DMS114 treated with DMSO at 0.1 percent for 48 hours (cell line): ENCODE measurements around the gene NOTCH2.

ENCODE experiments used
- DNase-seq: peaks from one replicate; lab custom pipeline; 2025; ENCODE audit not compliant: unreplicated experiment; lab: John Stamatoyannopoulos, UW

NOTCH2 gene

DNA sequence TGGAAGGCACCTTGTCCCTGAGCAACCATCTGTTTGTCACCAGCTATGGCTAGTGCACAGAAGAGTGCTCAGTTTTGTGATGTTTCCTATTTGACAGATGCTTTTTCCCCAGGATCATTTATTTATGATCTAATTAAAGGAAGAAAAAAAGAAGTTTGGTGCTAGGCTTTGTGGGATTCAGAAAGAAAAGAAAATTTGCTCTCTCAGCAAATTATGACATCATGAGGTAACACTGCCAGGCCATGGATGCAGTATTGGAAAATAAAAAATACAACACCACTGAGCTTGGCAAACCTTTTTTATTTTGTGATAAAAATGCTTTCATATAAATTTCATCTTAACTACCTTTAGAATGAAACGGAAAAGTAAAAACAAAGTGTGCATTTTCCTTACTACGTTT, 157.7 kb downstream of the NOTCH2 start:
- DNase-seq: no peak

DNA sequence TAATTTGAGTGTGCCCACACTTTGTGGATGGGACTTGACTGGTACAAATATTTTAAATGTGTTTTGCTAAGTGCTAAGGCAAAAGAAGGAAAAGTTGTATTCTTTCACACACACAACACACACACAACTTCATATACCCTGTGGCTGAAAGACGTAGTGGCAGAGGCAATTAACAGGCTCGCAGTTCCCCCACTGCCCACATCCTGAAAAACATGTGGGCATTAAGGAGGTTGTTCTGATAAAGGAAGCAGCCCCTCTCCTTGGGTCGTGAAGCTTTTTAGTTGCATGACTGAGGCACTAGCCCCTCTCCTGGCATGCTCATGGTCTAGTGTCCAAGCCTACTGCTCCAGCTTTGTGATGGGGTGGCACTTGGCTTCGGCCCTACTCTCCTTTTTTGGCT, 158.8 kb downstream of the NOTCH2 start:
- DNase-seq: no peak

DNA sequence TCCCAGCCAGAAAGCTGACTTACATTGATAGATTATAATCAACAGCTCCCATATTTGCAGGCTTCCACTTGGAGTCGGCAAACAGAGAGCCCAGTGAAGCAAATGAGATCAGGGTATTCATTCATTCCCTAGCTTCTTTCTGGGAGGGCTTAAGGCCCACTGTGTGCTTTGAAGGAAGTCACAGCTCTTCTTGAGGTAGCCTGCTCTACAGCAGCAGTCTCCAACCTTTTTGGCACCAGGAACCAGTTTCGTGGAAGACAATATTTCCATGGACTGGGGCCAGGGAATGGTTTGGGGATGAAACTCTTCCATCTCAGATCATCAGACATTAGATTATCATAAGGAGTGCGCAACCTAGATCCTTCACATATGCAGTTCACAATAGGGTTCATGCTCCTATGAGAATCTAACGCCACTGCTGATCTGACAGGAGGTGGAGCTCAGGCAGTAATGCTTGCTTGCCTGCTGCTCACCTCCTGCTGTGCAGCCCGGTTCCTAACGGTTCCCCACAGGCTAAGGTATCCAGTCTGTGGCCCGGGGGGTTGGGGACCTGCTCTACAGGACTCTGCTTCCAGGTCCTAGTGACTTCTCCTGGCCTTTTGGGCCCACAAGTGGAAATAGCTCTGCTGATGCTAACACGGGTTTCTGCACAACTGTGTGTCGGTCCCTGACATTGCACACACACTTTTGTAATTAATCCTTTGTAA, 159.4 kb downstream of the NOTCH2 start:
- DNase-seq: no peak

DNA sequence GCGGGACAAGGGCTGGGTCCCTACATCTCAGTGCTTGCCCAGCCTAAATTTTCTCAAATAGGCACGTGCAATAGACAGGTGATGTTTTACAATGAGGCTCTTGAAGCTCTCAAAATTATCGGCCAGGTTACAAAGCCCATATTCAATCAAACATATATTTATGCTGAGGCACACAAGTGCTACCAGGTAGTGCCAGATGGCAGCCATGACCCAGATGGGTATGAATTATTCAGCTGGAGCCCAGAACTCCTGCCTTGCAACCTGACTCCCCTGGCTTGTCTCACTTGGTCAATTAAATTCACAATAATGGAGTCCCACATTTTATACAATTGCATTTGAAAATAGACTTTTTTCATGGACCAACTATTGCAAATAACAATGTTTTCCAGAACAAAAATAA, 160.8 kb downstream of the NOTCH2 start:
- no peak for DNase-seq

DNA sequence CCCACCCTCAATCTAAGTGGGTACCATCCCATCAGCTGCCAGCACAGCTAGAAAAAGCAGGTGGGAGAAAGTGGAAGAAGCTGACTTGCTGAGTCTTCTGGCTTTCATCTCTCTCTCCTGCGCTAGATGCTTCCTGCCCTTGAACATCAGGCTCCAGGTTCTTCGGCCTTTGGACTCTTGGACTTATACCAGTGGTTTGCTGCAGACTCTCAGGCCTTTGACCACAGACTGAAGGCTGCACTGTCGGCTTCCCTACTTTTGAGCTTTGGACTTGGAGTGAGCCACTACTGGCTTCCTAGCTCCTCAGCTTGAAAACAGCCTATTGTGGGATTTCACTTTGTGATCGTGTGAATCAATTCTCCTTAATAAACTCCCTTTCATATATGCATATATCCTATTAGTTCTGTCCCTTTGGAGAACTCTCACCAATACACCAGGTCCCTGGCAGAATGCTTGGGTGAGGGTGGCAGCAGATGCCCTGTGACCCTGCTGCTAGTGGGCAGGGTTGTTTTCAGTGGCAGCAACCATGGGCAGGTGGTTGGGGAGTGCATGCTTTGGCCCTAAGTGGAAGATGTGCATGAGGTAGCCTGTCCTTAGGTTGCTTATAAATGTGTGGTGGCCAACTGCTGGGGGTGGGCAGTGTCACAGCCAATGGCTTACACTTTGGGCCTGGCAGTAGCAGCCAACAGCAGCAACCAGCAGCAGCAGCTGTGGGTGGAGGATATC, 162.4 kb downstream of the NOTCH2 start:
- no peak for DNase-seq

DNA sequence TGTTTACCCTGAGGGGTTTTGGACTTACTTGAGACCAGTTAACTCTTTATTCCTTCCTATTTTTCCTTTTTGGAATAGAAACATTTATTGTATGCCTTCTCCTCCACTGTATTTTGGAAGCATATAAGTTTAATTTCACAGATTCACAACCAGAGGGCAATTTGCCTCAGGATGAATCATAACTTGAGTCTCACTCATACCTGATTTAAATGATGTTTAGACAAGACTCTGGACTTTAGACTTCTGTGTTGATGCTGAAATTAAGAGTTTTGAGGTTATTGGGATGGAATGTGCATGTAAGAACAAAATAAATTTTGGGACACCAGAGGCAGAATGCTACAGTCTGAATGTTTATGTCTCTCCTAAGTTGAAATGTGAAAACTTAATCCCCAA, 166.0 kb downstream of the NOTCH2 start:
- DNase-seq: no peak

DNA sequence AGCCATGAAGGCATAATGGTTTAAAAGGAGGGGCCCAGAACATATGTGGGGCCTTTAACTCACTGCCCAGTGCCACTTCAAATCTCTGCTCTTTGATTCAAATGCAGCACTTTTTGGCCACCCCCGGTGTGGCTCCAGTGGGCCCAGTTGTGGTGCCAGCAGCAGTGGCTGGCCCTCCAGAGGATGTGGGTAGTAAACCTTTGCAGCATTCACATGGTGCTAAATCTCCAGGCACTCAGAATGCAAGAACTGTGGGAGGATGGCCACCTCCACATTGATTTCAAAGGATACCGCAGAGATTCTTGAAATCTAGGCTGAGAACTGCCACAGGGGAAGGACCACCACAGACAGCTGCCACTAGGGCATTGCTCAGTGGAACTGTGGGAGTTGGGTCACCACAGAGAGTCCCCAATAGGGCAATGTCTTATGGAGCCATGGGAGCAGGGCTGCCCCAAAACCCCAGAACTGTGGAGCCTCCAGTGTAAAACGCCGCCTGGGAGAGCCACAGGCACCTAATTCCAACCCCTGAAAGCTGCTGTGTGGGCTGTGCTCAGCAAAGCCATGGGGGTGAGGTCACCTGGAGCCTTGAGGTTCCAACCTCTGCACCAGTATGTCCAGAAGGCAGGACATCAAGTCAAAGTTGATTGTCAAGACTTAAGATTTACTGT, 166.6 kb downstream of the NOTCH2 start:
- DNase-seq: no peak

DNA sequence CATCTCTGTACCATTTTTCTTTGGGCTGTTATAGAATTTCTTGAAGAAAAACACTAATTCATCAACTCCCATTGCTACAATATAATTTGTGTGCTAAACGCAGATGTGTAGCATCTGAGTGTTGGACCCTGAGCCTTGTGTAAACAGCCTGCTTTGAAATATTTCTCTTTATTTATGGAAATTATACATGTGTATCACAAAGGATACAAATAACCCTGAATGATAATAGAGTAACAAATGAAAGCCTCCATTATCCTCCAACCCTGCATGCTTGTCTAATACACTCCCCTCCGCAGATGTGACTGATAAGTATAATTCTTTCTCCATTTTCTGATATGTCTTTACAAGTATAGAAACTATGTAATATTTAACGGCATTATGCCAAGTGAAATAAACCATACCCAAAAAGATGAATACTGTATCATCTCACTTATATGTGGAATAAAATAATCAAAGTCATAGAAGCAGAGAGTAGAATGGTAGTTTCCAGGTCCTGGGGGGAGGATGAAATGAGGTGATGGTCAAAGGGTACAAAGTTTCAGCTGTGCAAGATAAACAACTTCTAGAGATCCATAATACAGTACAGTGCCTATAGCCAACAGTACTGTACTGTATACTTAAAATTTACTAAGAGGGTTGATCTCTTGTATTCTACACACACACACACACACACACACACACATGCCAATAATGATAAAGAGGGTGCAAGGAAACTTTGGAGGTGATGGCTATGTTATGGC, 170.3 kb downstream of the NOTCH2 start:
- DNase-seq: no peak

DNA sequence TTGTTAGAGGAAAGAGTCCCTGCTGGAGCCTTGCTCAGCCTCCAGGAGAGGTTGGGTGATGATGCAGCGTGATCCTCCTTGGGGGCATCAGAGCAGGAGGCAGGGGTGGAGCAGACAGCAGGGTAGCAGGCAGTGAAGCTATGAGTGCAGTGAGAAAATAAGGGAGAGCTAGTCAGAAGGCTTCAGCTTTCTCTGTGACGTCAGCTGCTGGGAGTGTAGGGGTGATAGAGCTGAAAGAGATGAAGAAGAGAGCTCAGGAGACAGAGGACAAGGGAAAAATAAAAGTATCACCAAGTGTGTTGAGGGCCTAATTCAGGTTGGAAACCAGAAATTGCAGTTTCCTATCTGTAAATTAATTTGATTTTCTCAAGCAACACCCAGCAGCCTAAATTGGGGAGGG, 170.9 kb downstream of the NOTCH2 start:
- DNase-seq: no peak

DNA sequence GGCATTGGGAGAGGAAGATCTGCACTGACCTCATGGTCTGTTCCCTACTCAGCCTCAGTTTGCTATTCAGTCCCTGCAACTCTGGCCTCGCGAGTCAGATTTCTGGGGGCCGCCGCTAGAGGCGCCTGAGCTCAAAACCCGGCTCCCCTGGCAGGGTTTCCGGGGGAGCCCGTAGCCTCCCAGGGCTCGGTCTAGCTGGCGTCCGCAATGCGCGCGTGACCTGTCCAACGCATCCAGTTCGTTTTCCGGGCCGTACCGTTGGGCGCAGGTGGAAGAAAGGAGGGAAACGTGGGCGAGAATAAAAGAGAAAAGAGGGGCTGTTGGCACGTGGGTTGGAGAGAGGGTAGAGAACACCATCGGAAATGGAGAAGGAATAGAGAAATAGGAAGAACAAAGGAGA, 173.2 kb downstream of the NOTCH2 start, which contains the start of gene ADAM30:
ADAM30 (minus strand) TSS at position 213 of the 400 bp plus-strand sequence; CDS start at position 34, 179 bp downstream.
- no peak for DNase-seq

DNA sequence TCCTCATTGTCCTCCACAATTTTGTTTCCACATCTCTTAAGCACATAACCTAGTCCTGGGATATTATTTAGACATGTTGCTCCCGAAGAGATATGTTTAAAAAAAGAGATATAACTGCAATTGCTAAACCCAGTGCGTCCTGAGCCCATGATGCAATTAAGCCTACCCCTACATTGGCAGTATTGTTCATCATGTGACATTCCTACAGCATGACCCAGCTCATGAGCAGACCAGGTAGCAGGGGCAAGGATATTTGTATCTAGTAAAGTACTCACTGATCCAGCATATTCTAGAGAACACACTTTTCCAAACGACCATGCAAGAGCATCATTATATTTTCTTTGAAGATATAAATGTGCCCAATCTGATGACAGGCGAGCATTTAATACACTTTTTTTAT, 174.4 kb downstream of the NOTCH2 start:
- DNase-seq: no peak

DNA sequence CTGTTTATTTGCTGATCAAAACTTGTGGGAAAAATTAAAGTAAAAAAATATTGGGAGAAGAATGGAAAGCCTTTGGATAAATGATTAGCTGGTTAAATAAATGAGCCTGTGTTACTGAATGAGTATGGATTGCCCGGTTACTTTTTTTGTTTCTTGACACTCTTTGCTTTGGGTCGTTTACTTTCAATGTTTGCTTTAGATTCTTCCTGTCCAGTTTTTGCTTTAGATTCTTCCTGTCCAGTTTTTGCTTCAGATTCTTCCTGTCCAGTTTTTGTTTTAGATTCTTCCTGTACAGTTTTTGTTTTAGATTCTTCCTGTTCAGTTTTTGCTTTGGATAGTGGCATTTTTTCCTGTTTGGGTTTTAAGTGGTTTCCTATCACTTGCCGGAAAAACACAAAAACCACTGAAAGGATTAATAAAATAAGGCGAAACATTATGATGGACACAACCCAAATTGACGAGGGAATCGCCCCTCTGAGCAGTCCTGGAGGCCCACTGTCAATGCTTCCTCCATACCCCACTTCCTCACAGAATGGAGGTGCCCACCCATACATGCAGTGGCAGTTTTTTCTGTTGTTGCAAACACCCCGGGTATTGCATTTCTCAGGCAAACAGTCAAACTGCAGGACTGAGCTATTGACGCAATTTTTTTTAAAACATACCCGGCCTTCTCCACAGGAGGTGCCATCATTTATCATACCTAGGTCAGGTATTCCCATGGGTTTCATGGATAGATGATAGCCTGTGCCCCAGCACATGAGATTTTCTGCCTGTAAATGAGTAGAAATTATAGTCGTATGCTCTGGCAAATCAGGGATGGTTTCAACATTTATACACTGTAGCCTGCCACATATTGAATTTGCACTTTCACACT, 175.4 kb downstream of the NOTCH2 start:
- no peak for DNase-seq

DNA sequence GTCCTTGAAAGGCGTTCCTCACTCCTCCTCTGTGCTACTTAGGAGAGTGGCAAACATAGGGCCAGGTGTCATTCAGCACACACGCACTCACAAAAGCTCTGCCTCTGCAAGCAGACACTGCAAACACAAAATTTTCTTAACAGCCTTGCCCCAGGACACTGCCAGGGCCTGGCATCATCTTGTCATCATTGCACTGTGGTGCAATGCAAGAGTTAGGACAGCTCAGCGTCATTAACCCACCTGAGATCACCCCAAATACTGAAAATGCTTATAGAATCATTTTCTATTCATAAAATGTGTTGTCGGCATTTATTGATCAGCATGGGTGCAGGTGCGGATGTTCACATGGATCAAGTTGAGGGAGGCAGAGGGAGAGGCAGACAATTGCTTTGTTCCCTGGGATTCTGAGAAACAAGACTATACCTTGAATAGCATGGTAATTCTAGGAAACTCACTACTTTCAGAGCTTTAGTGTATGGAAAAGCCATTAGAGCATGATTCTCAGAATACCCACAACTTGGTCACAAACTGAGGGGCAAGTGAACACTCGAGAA, 176.1 kb downstream of the NOTCH2 start:
- DNase-seq: no peak

DNA sequence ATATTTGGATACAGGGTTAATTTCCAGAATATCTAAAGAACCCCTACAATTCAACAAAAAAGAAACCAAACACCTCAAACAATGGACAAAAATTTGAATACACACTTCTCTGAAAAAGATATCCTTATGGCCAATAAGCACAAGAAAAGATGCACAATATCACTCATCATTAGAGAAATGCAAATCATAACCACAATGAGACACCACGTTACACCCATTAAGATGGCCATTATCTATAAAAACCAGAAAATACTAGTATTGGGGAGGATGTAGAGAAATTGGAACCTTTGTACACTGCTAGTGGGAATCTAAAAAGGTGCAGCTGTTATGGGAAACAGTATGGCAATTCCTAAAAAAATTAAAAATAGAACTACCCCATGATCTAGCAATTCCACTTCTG, 178.1 kb downstream of the NOTCH2 start:
- DNase-seq: no peak

DNA sequence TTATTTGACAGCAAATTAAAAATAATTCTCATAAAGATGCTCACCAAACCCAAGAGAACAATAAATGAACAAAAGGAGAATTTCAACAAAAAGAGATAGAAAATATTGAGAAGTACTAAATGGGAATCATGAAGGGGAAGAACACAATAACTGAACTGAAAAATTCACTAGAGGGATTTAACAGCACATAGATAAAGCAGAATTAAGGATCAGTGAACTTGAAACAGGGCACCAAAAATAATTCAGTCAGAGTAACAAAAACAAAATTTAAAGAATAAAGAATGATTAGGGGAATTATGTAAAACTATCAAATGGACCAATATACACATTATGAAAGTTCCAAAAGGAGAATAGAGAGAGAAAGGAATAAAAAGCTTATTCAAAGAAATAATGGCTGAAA, 181.0 kb downstream of the NOTCH2 start:
- no peak for DNase-seq

DNA sequence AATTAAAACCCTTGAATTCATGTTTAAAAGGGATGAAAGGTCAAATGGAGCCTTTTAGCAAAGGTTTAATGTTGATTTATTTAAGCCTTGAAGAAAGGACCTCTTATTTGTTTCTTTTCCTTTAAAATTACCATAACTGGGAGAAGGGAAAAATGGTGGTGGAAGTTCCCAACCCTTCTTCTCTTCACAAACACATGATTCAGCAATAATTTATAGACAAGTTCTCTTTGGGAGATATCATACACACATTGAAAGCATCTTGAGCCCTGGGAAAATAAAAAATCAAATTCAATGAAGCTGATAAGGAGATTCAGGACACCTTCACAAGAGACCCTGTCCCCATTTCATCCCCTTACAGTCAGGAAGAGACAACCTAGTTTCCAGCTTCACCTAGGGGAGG, 182.0 kb downstream of the NOTCH2 start:
- DNase-seq: no peak

DNA sequence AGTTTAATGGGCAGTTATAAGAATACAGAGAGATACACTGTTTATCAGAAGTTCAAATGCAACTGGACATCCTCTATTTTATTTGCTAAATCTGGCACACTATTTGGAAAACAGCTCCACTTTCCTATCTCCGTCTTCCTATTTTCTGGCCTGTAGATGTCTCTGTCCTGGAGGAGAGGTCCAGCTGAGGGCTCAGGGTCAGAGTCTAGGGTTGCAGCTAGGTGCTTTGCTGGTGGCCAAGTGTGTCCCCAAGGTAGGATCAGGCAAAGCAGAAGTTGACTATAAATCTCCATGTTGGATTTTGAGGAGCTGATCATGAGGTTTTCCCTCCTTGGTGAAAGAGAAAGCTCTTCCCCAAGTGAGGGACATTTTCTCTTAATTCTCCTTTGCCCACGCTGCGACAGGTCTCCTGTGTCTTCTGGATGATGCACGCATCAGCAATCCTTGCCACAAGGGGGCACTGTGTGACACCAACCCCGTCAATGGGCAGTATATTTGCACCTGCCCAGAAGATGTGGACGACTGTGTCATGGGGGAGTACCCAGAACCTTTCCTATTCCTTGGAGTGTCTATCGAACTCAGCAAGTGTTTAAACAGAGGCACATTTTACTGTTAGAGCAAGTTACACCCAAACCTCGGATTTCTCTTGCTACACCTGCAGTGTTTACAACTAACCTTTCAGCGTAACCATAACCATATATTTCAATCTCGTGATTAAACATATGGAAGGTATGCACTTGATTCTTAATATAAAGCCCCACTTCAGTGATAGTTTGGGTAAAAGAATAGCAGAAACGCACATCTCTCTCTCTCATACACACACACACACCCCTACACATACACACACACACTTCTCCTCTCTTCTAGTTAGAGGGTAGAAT, 183.3 kb downstream of the NOTCH2 start:
- no peak for DNase-seq

DNA sequence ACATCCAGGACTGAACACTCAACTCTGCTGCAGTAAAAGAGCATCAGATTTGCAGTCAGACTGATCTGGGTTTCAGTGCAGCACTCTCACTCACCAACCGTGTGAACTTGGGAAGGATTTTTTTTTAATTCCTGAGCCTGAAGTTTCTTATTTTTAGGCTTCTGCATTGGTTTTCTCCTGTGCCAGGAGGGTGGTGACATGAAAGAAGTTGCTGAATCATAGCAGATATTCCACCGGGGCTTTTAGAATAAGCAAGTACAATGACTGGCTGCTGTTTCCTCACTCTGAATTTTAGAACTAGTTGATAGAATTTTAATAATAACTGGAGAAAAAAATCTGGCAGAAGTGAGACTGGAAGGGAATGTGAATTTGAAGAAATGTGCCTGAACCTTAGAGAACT, 184.8 kb downstream of the NOTCH2 start:
- DNase-seq: no peak

DNA sequence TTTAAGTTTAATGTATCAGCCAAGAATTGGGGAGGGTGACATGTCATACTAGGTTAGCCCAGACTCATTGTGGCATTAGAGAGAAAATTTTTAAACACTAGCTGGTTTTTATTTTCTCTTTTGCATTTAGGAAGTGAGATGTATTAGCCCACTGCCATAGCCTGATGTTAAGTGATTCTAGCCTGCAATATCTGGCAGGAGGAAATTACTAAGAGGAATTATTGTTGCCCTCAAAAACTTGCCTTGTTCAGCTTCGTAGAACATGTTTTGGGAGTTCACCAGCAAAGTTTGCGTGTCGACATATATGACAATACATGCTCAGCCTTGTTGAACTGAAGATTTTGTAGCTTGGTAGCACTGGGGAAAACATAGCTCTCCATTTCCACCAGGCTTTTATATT, 185.6 kb downstream of the NOTCH2 start:
- DNase-seq: no peak
